ENCODE data around the gene GGACT. TPM values are rescaled to one million over a fixed set of nuclear protein-coding genes. Genes with fewer than 3 reads are reported as not detected.

Gene GGACT
- total RNA-seq, 2 donors from 2014 or later: 2.7 to 6.6 TPM

GRCh38 chr13:100529666-100530377 is 58.8 kb downstream of the GGACT start:
- TF ChIP-seq, protein P1, sequence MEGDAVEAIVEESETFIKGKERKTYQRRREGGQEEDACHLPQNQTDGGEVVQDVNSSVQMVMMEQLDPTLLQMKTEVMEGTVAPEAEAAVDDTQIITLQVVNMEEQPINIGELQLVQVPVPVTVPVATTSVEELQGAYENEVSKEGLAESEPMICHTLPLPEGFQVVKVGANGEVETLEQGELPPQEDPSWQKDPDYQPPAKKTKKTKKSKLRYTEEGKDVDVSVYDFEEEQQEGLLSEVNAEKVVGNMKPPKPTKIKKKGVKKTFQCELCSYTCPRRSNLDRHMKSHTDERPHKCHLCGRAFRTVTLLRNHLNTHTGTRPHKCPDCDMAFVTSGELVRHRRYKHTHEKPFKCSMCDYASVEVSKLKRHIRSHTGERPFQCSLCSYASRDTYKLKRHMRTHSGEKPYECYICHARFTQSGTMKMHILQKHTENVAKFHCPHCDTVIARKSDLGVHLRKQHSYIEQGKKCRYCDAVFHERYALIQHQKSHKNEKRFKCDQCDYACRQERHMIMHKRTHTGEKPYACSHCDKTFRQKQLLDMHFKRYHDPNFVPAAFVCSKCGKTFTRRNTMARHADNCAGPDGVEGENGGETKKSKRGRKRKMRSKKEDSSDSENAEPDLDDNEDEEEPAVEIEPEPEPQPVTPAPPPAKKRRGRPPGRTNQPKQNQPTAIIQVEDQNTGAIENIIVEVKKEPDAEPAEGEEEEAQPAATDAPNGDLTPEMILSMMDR (conservative IDR thresholded peaks at IDR 0.05): no peak
- H3K4me1 Mint-ChIP-seq: peaks cover 15% of the 10 kb centered on the region

GRCh38 chr13:100528820-100529219 is 59.8 kb downstream of the GGACT start:
- 93 to 98% methylated on average over 7 to 11 of the region's 11 CpGs for WGBS, 2 experiments (ENCODE audit: insufficient coverage in 1 of 2, insufficient read length in 1 of 2)

More at GRCh38 chr13:100529666-100530377, 58.8 kb downstream of the GGACT start:
- H3K27ac ChIP-seq (ENCODE audit: low read depth, low read length): no peak overlapping the region
- H3K27ac Mint-ChIP-seq: no peak overlapping the region
- no peak overlapping the region for H3K4me3 ChIP-seq (ENCODE audit: low read length)
- no peak overlapping the region for H3K9ac ChIP-seq (ENCODE audit: extremely low read depth, low read length, poor library complexity, severe bottlenecking)
- no peaks in the 10 kb centered on the region for H3K27me3 Mint-ChIP-seq (ENCODE audit: insufficient read depth)
- peaks cover 50% of the 10 kb centered on the region for H3K36me3 Mint-ChIP-seq (ENCODE audit: low read depth)
- no peaks in the 10 kb centered on the region for H3K27me3 ChIP-seq (ENCODE audit: control insufficient read depth, insufficient read depth, low read length, poor library complexity, severe bottlenecking)
- H3K9me3 Mint-ChIP-seq: no peaks in the 10 kb centered on the region
- peak; percentile 35 for DNase-seq
- H3K4me3 Mint-ChIP-seq: no peak overlapping the region
- no peaks in the 10 kb centered on the region for H3K9me3 ChIP-seq (ENCODE audit: control insufficient read depth, low read length)
- H3K36me3 ChIP-seq (ENCODE audit: control insufficient read depth, insufficient read depth, low read length): peaks cover 34% of the 10 kb centered on the region
- 96 to 98% methylated on average over 7 to 15 of the region's 15 CpGs for WGBS, 2 experiments (ENCODE audit: insufficient coverage in 1 of 2, insufficient read length in 1 of 2)
- H3K4me1 ChIP-seq (ENCODE audit: control insufficient read depth, insufficient read depth, low read length): peaks cover 5% of the 10 kb centered on the region

DNA sequence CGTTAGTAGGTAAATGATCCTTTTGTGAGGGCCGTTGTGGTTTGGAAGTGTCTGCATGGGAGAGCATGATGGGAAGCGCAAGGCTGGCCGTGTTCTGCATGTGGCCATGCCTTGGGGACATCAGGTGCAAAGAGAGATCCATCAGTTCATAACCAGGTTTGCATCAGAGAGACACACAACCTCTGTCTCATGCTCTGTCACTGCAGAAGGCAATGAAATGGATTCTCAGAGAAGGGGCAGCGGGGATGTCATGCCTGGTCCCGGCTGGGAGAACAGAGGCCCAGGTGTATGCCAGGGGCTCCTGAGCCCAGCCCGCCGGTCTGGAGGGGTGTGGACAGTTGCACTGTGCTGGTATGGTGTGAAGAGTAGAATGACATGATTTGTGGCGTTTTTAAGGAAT is 60.2 kb downstream of the GGACT start:
- no peak overlapping the region for H3K27ac ChIP-seq (ENCODE audit: low read depth, low read length)
- TF ChIP-seq, protein P1 (conservative IDR thresholded peaks at IDR 0.05): no peak
- H3K9me3 Mint-ChIP-seq: no peaks in the 10 kb centered on the region
- H3K4me3 ChIP-seq (ENCODE audit: low read length): no peak overlapping the region
- no peaks in the 10 kb centered on the region for H3K27me3 Mint-ChIP-seq (ENCODE audit: insufficient read depth)
- H3K4me3 Mint-ChIP-seq: no peak overlapping the region
- peaks cover 41% of the 10 kb centered on the region for H3K36me3 ChIP-seq (ENCODE audit: control insufficient read depth, insufficient read depth, low read length)
- peak overlapping the region; percentile 69 for H3K27ac Mint-ChIP-seq
- 93 to 97% methylated on average over 8 to 9 of the region's 9 CpGs for WGBS, 2 experiments (ENCODE audit: insufficient coverage in 1 of 2, insufficient read length in 1 of 2)
- H3K27me3 ChIP-seq (ENCODE audit: control insufficient read depth, insufficient read depth, low read length, poor library complexity, severe bottlenecking): no peaks in the 10 kb centered on the region
- peaks cover 58% of the 10 kb centered on the region for H3K36me3 Mint-ChIP-seq (ENCODE audit: low read depth)
- peak; percentile 19 for DNase-seq
- H3K4me1 ChIP-seq (ENCODE audit: control insufficient read depth, insufficient read depth, low read length): peaks cover 5% of the 10 kb centered on the region
- H3K9ac ChIP-seq (ENCODE audit: extremely low read depth, low read length, poor library complexity, severe bottlenecking): no peak overlapping the region
- H3K9me3 ChIP-seq (ENCODE audit: control insufficient read depth, low read length): no peaks in the 10 kb centered on the region
- peaks cover 11% of the 10 kb centered on the region for H3K4me1 Mint-ChIP-seq

More at GRCh38 chr13:100528820-100529219, 59.8 kb downstream of the GGACT start:
- DNase-seq: peak; percentile 35
- Mint-ChIP-seq H3K27me3 (ENCODE audit: insufficient read depth) (no peaks in the 10 kb centered on the region), H3K27ac (peak overlapping the region; percentile 55), H3K4me3 (no peak overlapping the region), H3K4me1 (peaks cover 15% of the 10 kb centered on the region), H3K9me3 (no peaks in the 10 kb centered on the region), H3K36me3 (ENCODE audit: low read depth) (peaks cover 54% of the 10 kb centered on the region)
- Histone ChIP-seq H3K9ac (ENCODE audit: extremely low read depth, low read length, poor library complexity, severe bottlenecking) (no peak overlapping the region), H3K4me3 (ENCODE audit: low read length) (no peak overlapping the region), H3K9me3 (ENCODE audit: control insufficient read depth, low read length) (no peaks in the 10 kb centered on the region), H3K4me1 (ENCODE audit: control insufficient read depth, insufficient read depth, low read length) (peaks cover 5% of the 10 kb centered on the region), H3K27me3 (ENCODE audit: control insufficient read depth, insufficient read depth, low read length, poor library complexity, severe bottlenecking) (no peaks in the 10 kb centered on the region), H3K36me3 (ENCODE audit: control insufficient read depth, insufficient read depth, low read length) (peaks cover 38% of the 10 kb centered on the region), H3K27ac (ENCODE audit: low read depth, low read length) (no peak overlapping the region)
- TF ChIP-seq, protein P1 (conservative IDR thresholded peaks at IDR 0.05): no peak

All from endodermal cell (in vitro differentiated cells).